ENCODE measurements around the gene ABLIM3. TPM values are rescaled to one million over a fixed set of nuclear protein-coding genes. Genes with fewer than 3 reads are reported as not detected.

ABLIM3 gene
- total and polyA plus RNA-seq, 2 donors (not counting 3 experiments of a cell fraction or from before 2014, with no cell fraction given) = 16.7 to 42.1 TPM

DNA sequence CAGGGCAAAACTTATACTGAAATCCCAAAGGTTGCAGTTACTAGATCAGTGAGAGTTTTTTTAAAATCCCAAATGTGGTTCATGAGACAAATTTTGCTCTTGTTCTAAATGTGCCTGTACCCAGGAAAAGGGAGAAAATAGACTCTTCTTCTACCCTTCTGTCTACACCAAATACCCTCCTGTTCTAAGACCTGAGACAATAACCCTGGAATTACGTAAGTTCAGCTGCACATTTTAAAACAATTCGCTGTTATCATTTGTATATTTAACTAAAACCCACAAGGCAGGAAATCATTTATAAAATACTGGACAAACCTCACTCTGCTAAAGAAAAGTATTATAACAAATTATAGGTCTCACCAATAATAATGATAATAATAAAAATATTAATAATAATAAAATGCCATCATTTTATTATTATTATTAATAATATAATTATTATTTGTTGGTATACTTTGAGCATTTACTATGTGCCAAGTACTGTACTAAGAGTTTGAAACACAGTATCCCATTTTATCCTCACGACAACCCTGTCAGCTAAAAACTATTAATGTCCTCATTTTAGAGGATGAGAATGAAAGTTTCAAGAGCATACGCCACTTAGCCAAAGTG is 80.5 kb downstream of the ABLIM3 start:
- Histone ChIP-seq H3K79me2 (ENCODE audit: control insufficient read depth, insufficient read depth, low read length) (no peaks in the 10 kb centered on the region), H3K4me3 (replicated peaks in 1 of 3; ENCODE audit: insufficient read depth in 1 of 3, low read depth in 1 of 3, low read length in 3 of 3) (no peak overlapping the region), H3K9me3 (replicated peaks; ENCODE audit: control insufficient read depth, insufficient read depth, low read length) (no peaks in the 10 kb centered on the region), H3K4me1 (ENCODE audit: control insufficient read depth, extremely low read depth, insufficient read depth, low read length) (peaks cover 8% of the 10 kb centered on the region), H3K9ac (replicated peaks; ENCODE audit: extremely low read depth, insufficient read depth, low read length) (no peak overlapping the region), H3K36me3 (ENCODE audit: control insufficient read depth in 2 of 2, extremely low read depth in 1 of 2, insufficient read depth in 2 of 2, low read length in 2 of 2) (peaks cover 0 to 10% of the 10 kb centered on the region in 2 experiments), H3K27me3 (ENCODE audit: control insufficient read depth in 2 of 2, insufficient read depth in 2 of 2, low read length in 2 of 2) (no peaks in the 10 kb centered on the region), H3K27ac (ENCODE audit: insufficient read depth, low read depth, low read length) (no peak overlapping the region), H4K20me1 (replicated peaks; ENCODE audit: control insufficient read depth, extremely low read depth, insufficient read depth, low read length) (no peaks in the 10 kb centered on the region), H3K4me2 (ENCODE audit: insufficient read depth, low read length) (no peak overlapping the region), H2AFZ (ENCODE audit: low read depth, low read length) (no peak overlapping the region), H3K9me1 (replicated peaks; ENCODE audit: control insufficient read depth, extremely low read depth, insufficient read depth, low read length) (no peaks in the 10 kb centered on the region)
- FAIRE-seq (no peak), DNase-seq (ENCODE audit: low read depth, low spot score) (no peak)
- dilution Hi-C loops (cut with MboI; ENCODE audit: extremely low pct_ligation_motif_present, low sequenced_read_pairs) = no loop called here
- intact Hi-C loops (cut with micrococcal nuclease) = loop anchor here (2.0 kb wide), 1 partner anchor 27 kb away; no protein-coding TSS in a partner anchor
- no TSS peak for BruUV-seq (replicated peaks)
- POLR2A ChIA-PET = interaction anchor here (0.6 kb wide), 1 partner anchor 199 kb away, joined by 4 read pairs; no protein-coding TSS in a partner anchor
- TF ChIP-seq POLR2A (IDR thresholded peaks at IDR 0.05; ENCODE audit: low read depth, low read length) = no peak
- TF ChIP-seq GATA2 (IDR thresholded peaks at IDR 0.05; ENCODE audit: insufficient read depth, insufficient read length, low read depth, low read length) = no peak
- CTCF ChIA-PET = interaction anchor here (1.2 to 9.4 kb wide), 4 partner anchors 8 to 80 kb away, joined by 3 to 238 read pairs (median 6); partner anchors contain the start of gene ABLIM3

DNA sequence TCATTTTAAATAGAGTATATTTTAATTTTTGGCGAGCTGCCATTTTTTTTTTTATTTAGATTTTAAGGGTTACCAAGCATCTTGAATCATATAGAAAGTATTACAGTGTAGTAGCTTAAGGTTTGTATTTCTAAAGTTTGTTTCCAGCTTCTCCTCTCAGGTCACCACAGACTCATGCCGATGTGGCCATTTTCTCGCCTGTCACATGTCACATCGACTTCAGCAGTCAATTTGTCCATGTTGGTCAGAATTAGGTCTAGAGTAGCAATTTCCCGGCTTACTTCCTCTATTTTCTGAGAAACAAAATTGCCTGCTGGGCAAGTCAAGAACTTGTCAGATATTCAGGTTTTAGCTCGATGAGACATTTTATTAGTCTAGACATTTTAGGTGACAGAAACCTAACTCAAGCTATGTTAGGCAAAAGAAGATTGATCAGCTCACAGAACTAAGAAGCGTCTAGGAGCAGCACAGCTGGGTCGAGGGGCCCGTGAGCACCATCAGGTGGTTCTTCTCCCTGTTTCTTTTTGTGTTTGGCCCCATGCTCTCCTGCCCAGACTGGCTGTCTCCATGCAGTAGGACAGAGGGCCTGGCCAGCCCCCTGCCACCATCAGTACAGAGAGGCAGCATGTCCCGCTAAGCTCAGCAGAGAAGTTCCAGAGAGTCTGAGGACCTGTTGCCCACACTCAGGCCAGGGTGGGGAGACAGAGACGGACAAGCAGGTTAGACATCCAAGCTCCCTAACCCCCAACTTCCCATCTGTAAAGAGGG is 82.0 kb downstream of the ABLIM3 start:
- POLR2A ChIA-PET = interaction anchor here (0.6 kb wide), 1 partner anchor 81 kb away, joined by 4 read pairs; no protein-coding TSS in a partner anchor
- Histone ChIP-seq H2AFZ (ENCODE audit: low read depth, low read length) (no peak overlapping the region), H3K79me2 (ENCODE audit: control insufficient read depth, insufficient read depth, low read length) (no peaks in the 10 kb centered on the region), H3K9ac (replicated peaks; ENCODE audit: extremely low read depth, insufficient read depth, low read length) (no peak overlapping the region), H3K27ac (ENCODE audit: insufficient read depth, low read depth, low read length) (no peak overlapping the region), H3K36me3 (ENCODE audit: control insufficient read depth in 2 of 2, extremely low read depth in 1 of 2, insufficient read depth in 2 of 2, low read length in 2 of 2) (peaks cover 0 to 3% of the 10 kb centered on the region in 2 experiments), H3K9me3 (replicated peaks; ENCODE audit: control insufficient read depth, insufficient read depth, low read length) (no peaks in the 10 kb centered on the region), H3K27me3 (ENCODE audit: control insufficient read depth in 2 of 2, insufficient read depth in 2 of 2, low read length in 2 of 2) (no peaks in the 10 kb centered on the region), H3K4me3 (replicated peaks in 1 of 3; ENCODE audit: insufficient read depth in 1 of 3, low read depth in 1 of 3, low read length in 3 of 3) (no peak overlapping the region), H4K20me1 (replicated peaks; ENCODE audit: control insufficient read depth, extremely low read depth, insufficient read depth, low read length) (no peaks in the 10 kb centered on the region), H3K4me2 (ENCODE audit: insufficient read depth, low read length) (no peak overlapping the region), H3K4me1 (ENCODE audit: control insufficient read depth, extremely low read depth, insufficient read depth, low read length) (peaks cover 22% of the 10 kb centered on the region), H3K9me1 (replicated peaks; ENCODE audit: control insufficient read depth, extremely low read depth, insufficient read depth, low read length) (no peaks in the 10 kb centered on the region)
- no TSS peak for BruUV-seq (replicated peaks)
- TF ChIP-seq FOS (IDR thresholded peaks at IDR 0.05; ENCODE audit: borderline replicate concordance, insufficient read depth, low read length) = no peak
- TF ChIP-seq GATA2 (IDR thresholded peaks at IDR 0.05; ENCODE audit: insufficient read depth, insufficient read length, low read depth, low read length) = no peak
- TF ChIP-seq POLR2AphosphoS5 (IDR thresholded peaks at IDR 0.05; ENCODE audit: insufficient read depth, low read depth, low read length) = no peak
- TF ChIP-seq, protein P1, sequence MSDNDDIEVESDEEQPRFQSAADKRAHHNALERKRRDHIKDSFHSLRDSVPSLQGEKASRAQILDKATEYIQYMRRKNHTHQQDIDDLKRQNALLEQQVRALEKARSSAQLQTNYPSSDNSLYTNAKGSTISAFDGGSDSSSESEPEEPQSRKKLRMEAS (IDR thresholded peaks at IDR 0.05; ENCODE audit: insufficient read depth, insufficient read length) = no peak
- no peak for TF ChIP-seq EZH2 (IDR thresholded peaks at IDR 0.05; ENCODE audit: borderline replicate concordance, low read depth, low read length, severe bottlenecking)
- TF ChIP-seq, protein P2, sequence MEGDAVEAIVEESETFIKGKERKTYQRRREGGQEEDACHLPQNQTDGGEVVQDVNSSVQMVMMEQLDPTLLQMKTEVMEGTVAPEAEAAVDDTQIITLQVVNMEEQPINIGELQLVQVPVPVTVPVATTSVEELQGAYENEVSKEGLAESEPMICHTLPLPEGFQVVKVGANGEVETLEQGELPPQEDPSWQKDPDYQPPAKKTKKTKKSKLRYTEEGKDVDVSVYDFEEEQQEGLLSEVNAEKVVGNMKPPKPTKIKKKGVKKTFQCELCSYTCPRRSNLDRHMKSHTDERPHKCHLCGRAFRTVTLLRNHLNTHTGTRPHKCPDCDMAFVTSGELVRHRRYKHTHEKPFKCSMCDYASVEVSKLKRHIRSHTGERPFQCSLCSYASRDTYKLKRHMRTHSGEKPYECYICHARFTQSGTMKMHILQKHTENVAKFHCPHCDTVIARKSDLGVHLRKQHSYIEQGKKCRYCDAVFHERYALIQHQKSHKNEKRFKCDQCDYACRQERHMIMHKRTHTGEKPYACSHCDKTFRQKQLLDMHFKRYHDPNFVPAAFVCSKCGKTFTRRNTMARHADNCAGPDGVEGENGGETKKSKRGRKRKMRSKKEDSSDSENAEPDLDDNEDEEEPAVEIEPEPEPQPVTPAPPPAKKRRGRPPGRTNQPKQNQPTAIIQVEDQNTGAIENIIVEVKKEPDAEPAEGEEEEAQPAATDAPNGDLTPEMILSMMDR (IDR thresholded peaks at IDR 0.05; ENCODE audit: extremely low read depth in 1 of 2, insufficient read depth in 1 of 2, low read depth in 1 of 2, low read length in 2 of 2) = no peak
- no peak for TF ChIP-seq JUN (IDR thresholded peaks at IDR 0.05; ENCODE audit: borderline replicate concordance, insufficient read depth, insufficient read length, low read depth)
- TF ChIP-seq POLR2A (IDR thresholded peaks at IDR 0.05; ENCODE audit: low read depth, low read length) = no peak
- FAIRE-seq = no peak
- CTCF ChIA-PET = interaction anchor here (1.2 to 9.4 kb wide), 5 partner anchors 9 to 82 kb away, joined by 3 to 238 read pairs (median 5); partner anchors contain the start of gene ABLIM3
- intact Hi-C loops (cut with micrococcal nuclease) (no loop called here), dilution Hi-C loops (cut with MboI; ENCODE audit: extremely low pct_ligation_motif_present, low sequenced_read_pairs) (no loop called here)
- no peak for DNase-seq (ENCODE audit: low read depth, low spot score)
